ENCODE data around the gene OOSP1. TPM values are rescaled to one million over a fixed set of nuclear protein-coding genes. Genes with fewer than 3 reads are reported as not detected.

Gene OOSP1
- total and polyA plus RNA-seq, 10 of the 15 experiments (the other 5 are each of a cell fraction or from before 2014, with no cell fraction given) = not detected

GRCh38 chr11:59973097-59973496, 34.9 kb downstream of the OOSP1 start:
- ChIA-PET CTCF (no interaction called here), POLR2A (no interaction called here), RAD21 (ENCODE audit: unreplicated experiment) (no interaction called here), SMC1A (ENCODE audit: uncharacterized antibody, unreplicated experiment) (no interaction called here)
- H4K20me1 ChIP-seq (ENCODE audit: control insufficient read depth, insufficient read depth) = no peaks in the 10 kb centered on the region
- H3K4me1 ChIP-seq (ENCODE audit: control insufficient read depth, insufficient read depth, low read length) = no peaks in the 10 kb centered on the region
- no peak for ATAC-seq
- no peak for DNase-seq (ENCODE audit: low read depth, low spot score)
- in situ Hi-C loops (cut with MboI) = no loop called here
- 24% methylated on average over 5 of the region's 5 CpGs for WGBS (ENCODE audit: insufficient coverage, insufficient replicate concordance, low lambda C conversion rate, missing lambda C conversion rate)
- no peaks in the 10 kb centered on the region for H3K9me3 ChIP-seq (replicated peaks; ENCODE audit: control insufficient read depth, insufficient read depth, low read length)
- intact Hi-C loops (cut with micrococcal nuclease; ENCODE audit: unreplicated experiment) = no loop called here
- no peak overlapping the region for H2AFZ ChIP-seq (ENCODE audit: control insufficient read depth, low read depth, low read length)
- H3K79me2 ChIP-seq (ENCODE audit: control insufficient read depth, insufficient read depth, low read length) = no peaks in the 10 kb centered on the region
- no peak overlapping the region for H3K27ac ChIP-seq (ENCODE audit: control insufficient read depth, insufficient read depth)
- no peak overlapping the region for H3K4me2 ChIP-seq (ENCODE audit: control insufficient read depth, insufficient read depth)
- no peaks in the 10 kb centered on the region for H3K36me3 ChIP-seq (ENCODE audit: control insufficient read depth in 2 of 2, insufficient read depth in 2 of 2, low read length in 1 of 2)
- BruUV-seq (replicated peaks) = no TSS peak
- no peak for FAIRE-seq
- no peak overlapping the region for H3K4me3 ChIP-seq
- H3K9ac ChIP-seq (ENCODE audit: control insufficient read depth, insufficient read depth, low read length) = no peak overlapping the region
- H3K27me3 ChIP-seq (replicated peaks in 1 of 2; ENCODE audit: control insufficient read depth in 2 of 2, insufficient read depth in 2 of 2, low read length in 1 of 2) = no peaks in the 10 kb centered on the region; a peak in 1 of 4 replicates
- no peak for TF ChIP-seq CTCF (IDR thresholded peaks at IDR 0.05 in 2 of 3, conservative IDR thresholded peaks at IDR 0.05 in 1 of 3; ENCODE audit: control insufficient read depth in 2 of 3, extremely low read depth in 1 of 3, insufficient read depth in 1 of 3, low read depth in 3 of 3, low read length in 3 of 3)
- no peak for TF ChIP-seq IKZF2 (IDR thresholded peaks at IDR 0.05)
- no peak for TF ChIP-seq ASH2L (IDR thresholded peaks at IDR 0.05; ENCODE audit: borderline replicate concordance, low read depth)
- TF ChIP-seq POLR2A (IDR thresholded peaks at IDR 0.05; ENCODE audit: low read depth, low read length) = no peak
- no peak for TF ChIP-seq USF1 (IDR thresholded peaks at IDR 0.05; ENCODE audit: borderline replicate concordance, extremely low read length, insufficient read depth, low read depth, low read length)
- TF ChIP-seq CREB1 (IDR thresholded peaks at IDR 0.05; ENCODE audit: low read depth) = no peak
- no peak for TF ChIP-seq MTA3 (IDR thresholded peaks at IDR 0.05; ENCODE audit: borderline replicate concordance, low read length)
- TF ChIP-seq TCF7 (IDR thresholded peaks at IDR 0.05; ENCODE audit: borderline replicate concordance) = no peak
- no peak for TF ChIP-seq EED (IDR thresholded peaks at IDR 0.05; ENCODE audit: low read depth)
- TF ChIP-seq CEBPB (IDR thresholded peaks at IDR 0.05; ENCODE audit: borderline replicate concordance in 1 of 2, low read depth in 2 of 2, low read length in 2 of 2) = no peak
- no peak for TF ChIP-seq NFIC (IDR thresholded peaks at IDR 0.05; ENCODE audit: low read depth, low read length)
- no peak for TF ChIP-seq NBN (IDR thresholded peaks at IDR 0.05)
- no peak for TF ChIP-seq USF2 (IDR thresholded peaks at IDR 0.05; ENCODE audit: borderline replicate concordance, low read depth, low read length)
- no peak for TF ChIP-seq EP300 (IDR thresholded peaks at IDR 0.05; ENCODE audit: borderline replicate concordance in 1 of 2, control insufficient read depth in 1 of 2, low read depth in 2 of 2, low read length in 2 of 2)
- no peak for TF ChIP-seq E4F1 (IDR thresholded peaks at IDR 0.05; ENCODE audit: borderline replicate concordance, partially characterized antibody)
